ENCODE results near the gene MON1B.

The MON1B gene

DNA sequence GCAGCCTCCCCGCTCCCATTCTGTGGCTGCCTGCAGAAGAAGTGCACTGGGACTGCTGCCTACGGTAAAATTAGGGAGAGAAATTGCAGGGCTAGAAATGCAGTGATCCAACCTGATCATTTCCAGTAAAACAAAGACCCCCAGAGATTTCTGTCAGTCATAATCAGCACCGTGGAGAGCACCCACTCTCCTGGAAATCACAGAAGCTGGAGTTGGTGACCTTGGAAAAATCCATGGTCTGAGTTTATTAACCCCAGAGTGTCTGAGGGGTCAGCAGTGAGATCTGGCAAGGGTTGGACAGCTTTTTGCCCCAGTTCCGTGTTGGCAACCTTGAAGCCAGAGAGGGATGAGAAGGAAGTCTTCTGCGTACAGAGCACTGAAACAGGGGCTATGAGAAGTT lies 16.0 kb downstream of the MON1B start:
- TF ChIP-seq, protein P1, sequence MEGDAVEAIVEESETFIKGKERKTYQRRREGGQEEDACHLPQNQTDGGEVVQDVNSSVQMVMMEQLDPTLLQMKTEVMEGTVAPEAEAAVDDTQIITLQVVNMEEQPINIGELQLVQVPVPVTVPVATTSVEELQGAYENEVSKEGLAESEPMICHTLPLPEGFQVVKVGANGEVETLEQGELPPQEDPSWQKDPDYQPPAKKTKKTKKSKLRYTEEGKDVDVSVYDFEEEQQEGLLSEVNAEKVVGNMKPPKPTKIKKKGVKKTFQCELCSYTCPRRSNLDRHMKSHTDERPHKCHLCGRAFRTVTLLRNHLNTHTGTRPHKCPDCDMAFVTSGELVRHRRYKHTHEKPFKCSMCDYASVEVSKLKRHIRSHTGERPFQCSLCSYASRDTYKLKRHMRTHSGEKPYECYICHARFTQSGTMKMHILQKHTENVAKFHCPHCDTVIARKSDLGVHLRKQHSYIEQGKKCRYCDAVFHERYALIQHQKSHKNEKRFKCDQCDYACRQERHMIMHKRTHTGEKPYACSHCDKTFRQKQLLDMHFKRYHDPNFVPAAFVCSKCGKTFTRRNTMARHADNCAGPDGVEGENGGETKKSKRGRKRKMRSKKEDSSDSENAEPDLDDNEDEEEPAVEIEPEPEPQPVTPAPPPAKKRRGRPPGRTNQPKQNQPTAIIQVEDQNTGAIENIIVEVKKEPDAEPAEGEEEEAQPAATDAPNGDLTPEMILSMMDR (IDR thresholded peaks at IDR 0.05) = no peak

DNA sequence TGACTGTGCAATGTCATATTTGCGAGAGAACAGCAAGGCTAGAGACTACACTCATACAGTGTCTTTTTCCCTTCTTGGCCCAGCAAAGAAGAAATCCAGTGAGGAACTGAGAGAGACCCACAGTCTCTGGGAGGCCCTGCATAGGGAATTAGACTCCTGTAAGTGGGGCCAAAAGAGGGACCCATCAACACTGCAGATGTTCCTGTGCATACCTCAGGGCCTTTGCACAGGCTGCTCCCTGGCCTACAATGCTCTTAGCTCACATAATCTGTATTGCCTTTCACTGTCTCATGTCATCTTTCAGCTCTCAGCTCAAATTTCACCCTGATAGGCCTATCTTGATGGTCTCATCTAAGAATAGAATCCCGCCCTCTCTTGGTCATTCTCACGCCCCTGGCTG lies 17.4 kb downstream of the MON1B start:
- TF ChIP-seq, protein P1 (IDR thresholded peaks at IDR 0.05) = no peak

DNA sequence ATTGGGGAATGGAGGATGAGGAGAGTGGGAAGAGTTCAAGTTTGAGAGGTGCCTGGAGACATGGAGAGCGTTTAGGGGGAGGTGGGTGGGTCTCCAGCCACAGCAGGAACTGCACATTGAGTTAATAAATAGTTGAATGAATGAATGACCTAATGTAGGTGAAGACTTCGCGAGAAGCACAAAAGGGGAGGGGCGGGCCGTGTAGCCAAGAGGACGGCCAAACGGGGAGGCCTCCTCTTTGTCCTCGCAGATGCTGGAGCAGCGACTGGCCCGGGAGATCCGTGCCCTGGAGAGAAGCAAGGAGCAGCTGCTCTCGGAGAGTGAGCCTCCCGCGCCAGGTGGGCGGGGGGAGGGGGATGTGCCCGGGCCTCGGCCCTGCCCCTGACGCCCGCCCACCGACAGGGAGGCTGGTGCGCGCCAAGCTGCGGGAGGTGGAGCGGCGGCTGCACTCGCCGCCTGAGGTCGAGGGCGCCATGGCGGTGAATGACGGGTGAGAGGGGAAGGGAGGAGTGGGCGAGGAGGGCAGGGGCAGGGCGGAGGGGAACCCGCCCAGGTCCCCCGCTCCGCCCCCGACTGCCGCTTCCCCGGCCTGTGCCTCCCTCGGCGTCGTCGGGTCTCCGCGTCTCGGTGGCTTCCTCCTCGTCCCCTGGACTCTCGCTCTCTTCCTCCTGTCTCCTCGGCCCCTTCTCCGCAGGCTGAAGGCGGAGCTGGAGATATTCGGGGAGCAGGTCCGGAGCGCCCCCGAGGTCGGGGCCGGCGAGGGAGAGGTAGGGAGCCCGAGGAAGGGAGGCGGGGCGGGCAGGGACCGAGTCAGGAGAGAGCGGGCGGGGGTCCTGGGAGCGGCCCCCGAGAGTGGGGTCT lies 21.1 kb downstream of the MON1B start:
- TF ChIP-seq, protein P1 (IDR thresholded peaks at IDR 0.05) = no peak

GRCh38 chr16:77212741-77213541 lies 22.0 kb downstream of the MON1B start:
- TF ChIP-seq, protein P1 (IDR thresholded peaks at IDR 0.05) = no peak

- TF ChIP-seq, protein P1 (IDR thresholded peaks at IDR 0.05) = no peak
Observed at GRCh38 chr16:77213542-77214106, 22.6 kb downstream of the MON1B start.

DNA sequence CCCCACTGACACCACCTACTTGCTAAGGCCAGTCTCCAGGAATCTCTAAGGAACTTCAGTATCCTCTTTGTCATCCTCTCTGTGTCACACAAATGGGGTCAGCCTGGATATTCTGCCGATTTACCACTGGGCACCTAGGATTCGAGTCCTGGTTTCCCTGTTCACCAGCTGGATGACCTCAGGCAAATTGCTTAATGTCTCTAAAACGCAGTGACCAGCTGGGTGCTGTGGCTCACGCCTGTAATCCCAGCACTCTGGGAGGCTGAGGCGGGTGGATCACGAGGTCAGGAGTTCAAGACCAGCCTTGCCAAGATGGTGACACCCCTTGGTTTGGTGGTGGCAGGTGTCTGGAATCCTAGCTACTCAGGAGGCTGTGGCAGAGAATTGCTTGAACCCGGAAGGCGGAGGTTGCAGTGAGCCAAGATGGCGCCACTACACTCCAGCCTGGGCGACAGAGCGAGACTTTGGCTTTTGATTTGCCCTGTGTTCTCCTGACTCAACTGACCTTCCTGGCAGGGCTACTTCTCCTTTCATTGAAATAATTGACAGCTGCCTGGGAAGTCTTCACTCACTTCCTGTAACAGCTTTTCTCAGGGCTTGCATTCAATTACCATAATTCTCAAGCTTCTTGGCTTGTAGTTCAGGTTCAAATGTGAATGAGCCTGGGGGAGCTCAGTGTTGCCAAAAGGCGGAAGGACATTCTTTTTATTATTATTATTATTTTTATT lies 23.6 kb downstream of the MON1B start:
- TF ChIP-seq, protein P1 (IDR thresholded peaks at IDR 0.05) = no peak

DNA sequence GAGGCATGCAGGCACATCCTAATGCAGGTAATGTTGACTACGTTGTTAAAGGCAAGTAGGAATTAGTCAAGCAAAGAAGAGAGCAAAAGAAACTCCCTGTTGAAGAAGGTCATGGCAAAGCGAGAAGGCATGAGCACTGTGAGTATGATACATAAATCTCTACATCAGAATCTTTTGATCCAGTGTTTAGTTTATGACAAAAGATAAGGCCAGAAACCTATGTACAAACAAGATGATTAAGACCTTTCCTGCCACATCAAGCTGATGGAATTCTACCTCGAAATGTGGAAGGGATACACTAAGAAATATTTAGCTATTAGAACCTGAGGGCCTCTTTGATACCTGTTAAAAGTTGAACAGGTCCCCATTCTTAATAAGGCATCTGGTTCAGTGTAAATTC lies 28.4 kb downstream of the MON1B start:
- TF ChIP-seq, protein P1 (IDR thresholded peaks at IDR 0.05) = no peak
